HG03575 (cell line): Measurements from ENCODE around the gene BMPER.

Experiments used
- ATAC-seq: cut with Tn5 transposase; IDR thresholded peaks from one replicate; pipeline ENCODE4 v1.9.1; 2021; ENCODE audit not compliant: unreplicated experiment, insufficient number of reproducible peaks, low FRiP score; ENCODE audit errors: extremely low read depth

The BMPER gene

GRCh38 chr7:33905389-33906032, at the start of gene BMPER:
BMPER (plus strand) TSS chr7:33905539; CDS start chr7:33905614, 75 bp downstream.
- no peak for ATAC-seq

DNA sequence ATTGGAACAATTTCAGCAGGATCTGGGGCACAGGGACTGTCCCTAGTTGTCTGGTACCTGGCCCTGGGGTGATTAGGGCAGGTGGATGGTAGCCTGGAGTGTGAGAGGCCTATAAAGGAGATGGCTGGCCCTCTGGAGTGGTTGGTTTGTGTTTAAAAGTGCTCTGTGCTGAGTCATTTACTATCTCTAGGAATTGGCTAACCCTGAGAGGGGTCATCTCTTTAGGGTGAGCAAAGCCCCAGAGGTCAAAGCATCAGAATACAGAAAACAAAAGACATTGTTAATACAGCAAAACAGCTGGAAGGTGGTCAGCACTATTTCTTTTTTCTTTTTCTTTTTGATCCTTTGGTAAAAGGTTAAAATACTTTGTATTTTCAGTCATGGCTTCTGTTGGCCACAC, 43.4 kb upstream of the BMPER start:
- no peak for ATAC-seq

DNA sequence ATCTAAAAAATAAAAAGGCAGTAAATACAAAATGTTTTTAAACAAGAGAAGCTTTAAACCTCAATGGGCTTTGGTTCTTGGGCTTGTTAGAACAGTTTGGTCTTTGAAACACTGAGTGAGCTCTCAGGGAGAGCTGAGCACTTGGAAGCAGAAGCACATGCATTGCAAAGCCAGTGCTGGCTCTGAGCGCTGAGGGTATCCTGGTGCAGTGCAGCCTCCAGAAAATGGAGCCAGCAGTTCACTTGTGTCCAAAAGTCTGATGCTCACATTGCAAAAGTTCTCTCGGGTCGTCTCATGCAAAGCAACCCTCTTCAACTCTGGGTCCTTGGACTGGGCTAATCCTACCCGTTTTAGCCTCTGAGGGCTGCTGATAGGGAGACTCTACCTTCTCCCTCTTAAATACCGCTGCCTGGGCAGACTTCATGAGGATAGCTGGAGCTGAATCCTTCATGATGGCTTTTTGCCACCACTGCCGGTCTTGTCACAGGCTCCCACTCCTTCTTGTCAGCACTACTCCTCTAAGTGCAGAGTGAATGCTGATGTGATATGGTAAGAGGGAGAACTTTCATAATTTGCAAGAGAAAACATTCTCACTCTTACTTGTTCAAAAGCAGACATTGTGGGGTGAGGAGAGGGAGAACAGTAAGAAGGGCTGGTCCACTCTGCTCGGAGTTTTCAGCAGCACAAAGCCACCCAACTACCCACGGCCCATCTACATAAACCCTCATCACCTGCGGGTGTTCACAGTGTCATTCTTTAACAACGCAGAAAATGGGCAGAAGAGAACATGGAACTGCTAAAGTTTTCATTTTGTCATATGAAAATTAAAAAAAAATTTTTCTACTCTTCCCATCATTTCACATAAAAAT, 42.2 kb upstream of the BMPER start:
- ATAC-seq: no peak

- no peak for ATAC-seq
Observed at GRCh38 chr7:33868166-33868565, 37.2 kb upstream of the BMPER start.

DNA sequence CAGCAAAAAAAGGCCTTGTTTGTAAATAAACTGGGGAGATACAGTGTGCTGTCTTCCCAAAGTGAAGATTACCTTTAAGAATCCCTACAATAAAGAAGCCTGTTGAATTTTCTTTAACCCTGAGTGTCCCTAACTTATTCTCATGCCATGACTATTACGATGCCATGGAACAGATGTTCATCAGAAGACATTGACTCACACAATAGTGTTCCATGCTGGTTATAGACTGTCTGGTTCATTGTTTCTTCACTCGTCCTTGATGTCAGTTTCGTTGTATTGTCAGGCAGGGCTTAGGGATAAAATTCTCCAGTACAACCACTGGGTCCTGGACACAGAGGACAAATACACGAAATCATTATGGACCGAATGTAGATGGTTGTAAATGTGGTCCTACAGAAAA, 36.2 kb upstream of the BMPER start:
- ATAC-seq: no peak

DNA sequence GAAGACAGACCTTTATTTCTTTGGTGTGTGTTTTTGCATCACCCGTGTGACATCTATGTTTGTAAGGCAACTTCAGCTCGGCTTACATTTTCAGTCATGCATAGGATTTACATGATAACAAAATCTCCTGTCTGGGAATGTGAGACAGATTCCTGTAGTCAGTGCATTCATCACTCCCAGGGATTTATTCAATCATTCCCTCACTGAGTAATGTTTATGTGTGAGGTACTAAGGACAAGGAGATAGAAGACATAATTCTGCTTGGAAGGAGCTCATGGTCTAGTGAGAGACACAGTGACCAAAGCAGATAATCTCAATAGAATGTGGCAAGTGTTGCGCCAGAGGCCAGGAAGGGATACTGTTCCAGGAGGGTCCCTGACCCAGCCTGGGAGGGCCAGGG, 35.2 kb upstream of the BMPER start:
- no peak for ATAC-seq

DNA sequence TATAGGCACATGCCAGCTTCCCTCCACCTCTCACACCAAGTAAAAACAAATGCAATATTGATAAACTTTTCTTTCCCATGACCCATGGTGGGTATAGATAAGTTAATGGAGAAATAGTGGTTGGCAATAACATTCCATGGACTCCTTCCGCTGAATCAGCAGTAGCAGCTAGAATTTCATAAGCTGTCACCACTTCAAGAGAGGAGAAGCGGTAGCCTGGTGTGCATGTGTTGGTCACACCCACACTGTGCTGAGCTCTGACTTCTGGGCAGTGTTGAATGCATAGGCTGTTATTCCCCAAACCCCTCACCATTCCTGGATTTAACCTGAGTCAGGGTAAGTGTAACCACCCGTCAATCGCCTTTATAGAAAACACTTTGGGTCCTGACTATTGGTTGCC, 32.5 kb upstream of the BMPER start:
- ATAC-seq: no peak

- no peak for ATAC-seq
Observed at GRCh38 chr7:33873518-33873917, 31.8 kb upstream of the BMPER start.

- ATAC-seq: no peak
Observed at GRCh38 chr7:33873981-33874750, 31.2 kb upstream of the BMPER start.

- no peak for ATAC-seq
Observed at GRCh38 chr7:33874943-33875342, 30.4 kb upstream of the BMPER start.

DNA sequence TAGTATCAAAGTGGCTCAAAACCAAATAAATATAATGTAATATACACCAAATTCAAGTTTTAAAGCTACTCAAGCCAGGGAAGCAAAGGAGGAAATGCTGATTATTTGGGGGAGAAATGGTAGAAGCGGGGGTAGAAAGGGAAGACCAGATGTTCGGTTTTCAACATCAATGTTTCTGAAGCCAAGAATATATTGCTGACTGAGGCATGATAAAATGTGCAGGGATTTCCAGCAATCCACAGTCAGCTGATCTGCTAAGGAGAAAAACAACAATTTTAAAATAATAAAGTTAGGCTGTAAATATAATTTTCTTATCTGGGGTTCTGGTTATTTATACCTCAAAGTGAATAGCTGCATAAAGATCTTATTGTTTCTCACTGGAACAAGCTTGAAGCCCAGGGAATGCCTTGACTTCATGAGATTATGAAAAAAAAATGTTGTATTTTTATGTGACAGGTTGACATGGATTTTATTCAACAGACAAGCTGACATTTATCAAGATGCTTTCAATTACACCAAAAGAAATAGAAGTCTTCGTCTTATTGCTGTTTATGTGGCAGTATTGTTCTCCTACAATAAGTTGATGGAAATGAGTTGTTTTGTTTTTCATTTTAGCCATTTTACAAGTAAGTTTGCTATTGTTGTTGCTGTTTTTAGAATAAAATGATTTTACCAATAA, 28.6 kb upstream of the BMPER start:
- ATAC-seq: no peak

- ATAC-seq: no peak
Observed at GRCh38 chr7:33880787-33881186, 24.6 kb upstream of the BMPER start.

DNA sequence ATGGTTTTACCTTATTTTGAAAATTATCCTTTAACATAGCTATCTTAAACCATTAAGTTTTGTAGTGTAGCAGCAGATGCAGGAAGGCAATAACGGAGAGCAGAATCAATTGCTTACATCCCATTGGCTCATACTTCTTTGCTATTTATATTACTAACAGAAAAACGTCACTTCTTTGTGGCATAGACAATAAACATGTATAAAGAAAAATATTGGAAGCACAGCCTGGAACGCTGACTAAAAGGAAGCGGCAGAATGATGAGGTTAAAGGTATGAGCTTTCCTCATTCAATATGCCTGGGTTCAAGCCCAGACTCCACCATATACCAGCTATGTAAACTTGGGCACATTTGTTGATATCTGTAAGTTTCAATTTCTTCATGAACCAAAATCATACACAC, 24.0 kb upstream of the BMPER start:
- ATAC-seq: no peak

DNA sequence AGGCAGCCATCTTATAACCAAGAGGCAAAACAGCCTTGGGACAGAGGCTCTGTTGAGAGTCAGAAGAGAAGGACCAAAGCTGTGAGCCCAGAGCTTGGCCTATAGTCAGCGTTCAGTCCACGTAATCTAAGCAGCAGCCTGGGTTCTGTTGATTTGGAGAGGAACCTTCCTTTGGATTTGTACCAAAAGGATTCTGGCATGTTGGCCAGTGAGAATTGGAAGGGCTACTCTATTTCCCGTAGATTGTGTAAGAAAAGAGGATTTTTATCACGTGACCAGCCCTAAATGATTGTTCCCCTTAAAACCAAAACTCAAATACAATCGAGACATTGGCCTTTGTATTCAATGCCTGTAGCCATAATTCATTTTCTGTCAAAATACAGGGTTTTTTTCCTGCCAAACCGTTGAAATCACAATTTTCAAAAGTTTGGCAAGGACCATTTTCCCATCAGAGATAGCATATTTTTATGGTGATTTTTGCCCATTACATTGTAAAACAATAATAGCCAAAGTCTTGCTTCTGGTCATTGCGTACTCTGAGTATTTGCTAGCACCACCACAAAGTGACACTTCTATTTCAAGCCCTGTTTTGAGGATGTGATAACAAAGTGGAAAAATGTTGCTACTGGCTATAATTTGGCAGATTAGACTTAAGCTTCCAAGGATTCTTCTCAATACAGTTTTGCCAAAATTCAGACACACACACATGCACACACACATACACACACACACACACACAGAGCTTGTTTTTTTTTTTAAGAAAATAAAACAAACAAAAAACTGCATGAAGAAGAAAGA, 23.1 kb upstream of the BMPER start:
- no peak for ATAC-seq

GRCh38 chr7:33882950-33883670, 22.2 kb upstream of the BMPER start:
- ATAC-seq: no peak

GRCh38 chr7:33883671-33883965, 21.7 kb upstream of the BMPER start:
- no peak for ATAC-seq

- ATAC-seq: no peak
Observed at GRCh38 chr7:33885290-33886148, 19.8 kb upstream of the BMPER start.
